ENCODE data around the gene CPLANE1. TPM values are rescaled to one million over a fixed set of nuclear protein-coding genes. Genes with fewer than 3 reads are reported as not detected.
"Not testable (repeated sequence)": the region's sequence is repeated elsewhere in the genome, so short reads cannot be mapped to it uniquely, and the experiment has no call there.

The CPLANE1 gene
- total RNA-seq, 4 donors from 2014 or later: 6.3 to 28.2 (median 12.0) TPM

- no peaks in the 10 kb centered on the region for H3K9me3 ChIP-seq
- H3K27ac ChIP-seq: no peak overlapping the region
- H3K27me3 ChIP-seq: no peaks in the 10 kb centered on the region
- 91% methylated on average over 1 of the region's 1 CpG for WGBS
- H3K4me1 ChIP-seq: no peaks in the 10 kb centered on the region
- H3K36me3 ChIP-seq: peaks cover 78% of the 10 kb centered on the region
- TF ChIP-seq POLR2AphosphoS5 (IDR thresholded peaks at IDR 0.05) (no peak), CTCF (IDR thresholded peaks at IDR 0.05) (no peak), EP300 (IDR thresholded peaks at IDR 0.05) (no peak), POLR2A (IDR thresholded peaks at IDR 0.05) (no peak)
- no peak for DNase-seq (ENCODE audit: low spot score in 2 of 2)
- no peak overlapping the region for H3K4me3 ChIP-seq
Measured at GRCh38 chr5:37110135-37110534, 139.0 kb downstream of the CPLANE1 start.

- 97% methylated on average over 3 of the region's 3 CpGs for WGBS
- DNase-seq (ENCODE audit: low spot score in 2 of 2): no peak
- no peak for TF ChIP-seq CTCF (IDR thresholded peaks at IDR 0.05)
- no peak for TF ChIP-seq POLR2A (IDR thresholded peaks at IDR 0.05)
- TF ChIP-seq EP300 (IDR thresholded peaks at IDR 0.05): no peak
- no peak for TF ChIP-seq POLR2AphosphoS5 (IDR thresholded peaks at IDR 0.05)
- Histone ChIP-seq H3K4me1 (no peaks in the 10 kb centered on the region), H3K27me3 (no peaks in the 10 kb centered on the region), H3K4me3 (no peak overlapping the region), H3K27ac (no peak overlapping the region), H3K36me3 (peaks cover 78% of the 10 kb centered on the region), H3K9me3 (no peaks in the 10 kb centered on the region)
Measured at GRCh38 chr5:37109338-37109737, 139.8 kb downstream of the CPLANE1 start.

- TF ChIP-seq EP300 (IDR thresholded peaks at IDR 0.05) (no peak), CTCF (IDR thresholded peaks at IDR 0.05) (no peak), POLR2AphosphoS5 (IDR thresholded peaks at IDR 0.05) (no peak), POLR2A (IDR thresholded peaks at IDR 0.05) (no peak)
- WGBS: 92% methylated on average over 2 of the region's 2 CpGs
Measured at GRCh38 chr5:37103302-37103701, 145.9 kb downstream of the CPLANE1 start.

GRCh38 chr5:37099267-37099666 lies 149.9 kb downstream of the CPLANE1 start:
- H3K4me1 ChIP-seq; H3K27me3 ChIP-seq; H3K36me3 ChIP-seq; DNase-seq (ENCODE audit: low spot score in 2 of 2); H3K4me3 ChIP-seq; H3K27ac ChIP-seq: not testable (repeated sequence)
- 98% methylated on average over 5 of the region's 5 CpGs for WGBS
- H3K9me3 ChIP-seq: peaks cover 23% of the 10 kb centered on the region

More at GRCh38 chr5:37103302-37103701, 145.9 kb downstream of the CPLANE1 start:
- no peak overlapping the region for H3K4me3 ChIP-seq
- no peaks in the 10 kb centered on the region for H3K27me3 ChIP-seq
- peaks cover 45% of the 10 kb centered on the region for H3K36me3 ChIP-seq
- no peak for DNase-seq (ENCODE audit: low spot score in 2 of 2)
- peaks cover 12% of the 10 kb centered on the region for H3K9me3 ChIP-seq
- H3K4me1 ChIP-seq: no peaks in the 10 kb centered on the region
- H3K27ac ChIP-seq: no peak overlapping the region

GRCh38 chr5:37093795-37094194 lies 155.4 kb downstream of the CPLANE1 start:
- not testable (repeated sequence) for H3K27ac ChIP-seq; H3K27me3 ChIP-seq; H3K4me1 ChIP-seq; DNase-seq (ENCODE audit: low spot score in 2 of 2); H3K36me3 ChIP-seq; H3K4me3 ChIP-seq
- H3K9me3 ChIP-seq: peaks cover 12% of the 10 kb centered on the region
- WGBS: 69% methylated on average over 4 of the region's 4 CpGs

GRCh38 chr5:37090781-37091180 lies 158.4 kb downstream of the CPLANE1 start:
- no peak overlapping the region for H3K27ac ChIP-seq
- no peak for DNase-seq (ENCODE audit: low spot score in 2 of 2)
- 92% methylated on average over 2 of the region's 2 CpGs for WGBS

More at GRCh38 chr5:37090781-37091180, 158.4 kb downstream of the CPLANE1 start:
- Histone ChIP-seq H3K36me3 (no peaks in the 10 kb centered on the region), H3K4me3 (no peak overlapping the region), H3K27me3 (no peaks in the 10 kb centered on the region), H3K9me3 (no peaks in the 10 kb centered on the region), H3K4me1 (no peaks in the 10 kb centered on the region)
- TF ChIP-seq POLR2AphosphoS5 (IDR thresholded peaks at IDR 0.05): no peak
- no peak for TF ChIP-seq POLR2A (IDR thresholded peaks at IDR 0.05)
- TF ChIP-seq CTCF (IDR thresholded peaks at IDR 0.05): no peak
- TF ChIP-seq EP300 (IDR thresholded peaks at IDR 0.05): no peak

All from suprapubic skin (tissue), 4 donors.